Measurements from ENCODE around the gene REST. TPM values are rescaled to one million over a fixed set of nuclear protein-coding genes. Genes with fewer than 3 reads are reported as not detected.
"Not testable (repeated sequence)": the region's sequence is repeated elsewhere in the genome, so short reads cannot be mapped to it uniquely, and the experiment has no call there.

The REST gene
- total RNA-seq, 1 donor from 2014 or later = 24.1 TPM

GRCh38 chr4:56937262-56937661 is 29.6 kb downstream of the REST start:
- no peak overlapping the region for H3K27ac ChIP-seq (replicated peaks)
- intact Hi-C loops (cut with micrococcal nuclease) = no loop called here
- TF ChIP-seq, protein P1, sequence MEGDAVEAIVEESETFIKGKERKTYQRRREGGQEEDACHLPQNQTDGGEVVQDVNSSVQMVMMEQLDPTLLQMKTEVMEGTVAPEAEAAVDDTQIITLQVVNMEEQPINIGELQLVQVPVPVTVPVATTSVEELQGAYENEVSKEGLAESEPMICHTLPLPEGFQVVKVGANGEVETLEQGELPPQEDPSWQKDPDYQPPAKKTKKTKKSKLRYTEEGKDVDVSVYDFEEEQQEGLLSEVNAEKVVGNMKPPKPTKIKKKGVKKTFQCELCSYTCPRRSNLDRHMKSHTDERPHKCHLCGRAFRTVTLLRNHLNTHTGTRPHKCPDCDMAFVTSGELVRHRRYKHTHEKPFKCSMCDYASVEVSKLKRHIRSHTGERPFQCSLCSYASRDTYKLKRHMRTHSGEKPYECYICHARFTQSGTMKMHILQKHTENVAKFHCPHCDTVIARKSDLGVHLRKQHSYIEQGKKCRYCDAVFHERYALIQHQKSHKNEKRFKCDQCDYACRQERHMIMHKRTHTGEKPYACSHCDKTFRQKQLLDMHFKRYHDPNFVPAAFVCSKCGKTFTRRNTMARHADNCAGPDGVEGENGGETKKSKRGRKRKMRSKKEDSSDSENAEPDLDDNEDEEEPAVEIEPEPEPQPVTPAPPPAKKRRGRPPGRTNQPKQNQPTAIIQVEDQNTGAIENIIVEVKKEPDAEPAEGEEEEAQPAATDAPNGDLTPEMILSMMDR (IDR thresholded peaks at IDR 0.05; ENCODE audit: borderline replicate concordance) = no peak
- no peak overlapping the region for H3K4me3 ChIP-seq
- H3K36me3 ChIP-seq = peaks cover 31% of the 10 kb centered on the region
- H3K27me3 ChIP-seq (ENCODE audit: low read depth) = no peaks in the 10 kb centered on the region
- no peak for DNase-seq
- H3K9me3 ChIP-seq (replicated peaks) = no peaks in the 10 kb centered on the region
- H3K4me1 ChIP-seq = peaks cover 3% of the 10 kb centered on the region

GRCh38 chr4:56939826-56940225 is 32.1 kb downstream of the REST start:
- intact Hi-C loops (cut with micrococcal nuclease) = not testable (repeated sequence)

DNA sequence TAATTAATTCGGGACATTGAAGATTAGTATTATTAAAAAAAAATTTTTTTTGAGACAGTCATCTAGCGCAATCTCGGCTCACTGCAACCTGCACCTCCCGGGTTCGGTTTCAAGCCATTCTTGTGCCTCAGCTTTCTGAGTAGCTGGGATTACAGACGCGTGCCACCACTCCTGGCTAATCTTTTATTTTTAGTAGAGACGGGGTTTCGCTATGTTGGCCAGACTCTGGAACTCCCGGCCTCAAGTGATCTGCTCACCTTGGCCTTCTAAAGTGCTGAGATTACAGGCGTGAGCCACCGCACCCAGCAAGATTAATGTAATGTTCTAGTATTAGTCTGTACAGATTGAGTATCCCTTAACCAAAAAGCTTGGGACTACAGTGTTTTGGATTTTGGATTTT is 32.7 kb downstream of the REST start:
- DNase-seq = no peak
- intact Hi-C loops (cut with micrococcal nuclease) = no loop called here
- Histone ChIP-seq H3K9me3 (replicated peaks) (no peaks in the 10 kb centered on the region), H3K36me3 (peaks cover 31% of the 10 kb centered on the region), H3K4me3 (no peak overlapping the region), H3K4me1 (peaks cover 3% of the 10 kb centered on the region), H3K27me3 (ENCODE audit: low read depth) (no peaks in the 10 kb centered on the region), H3K27ac (replicated peaks) (no peak overlapping the region)
- TF ChIP-seq, protein P1 (IDR thresholded peaks at IDR 0.05; ENCODE audit: borderline replicate concordance) = no peak

More at GRCh38 chr4:56939826-56940225, 32.1 kb downstream of the REST start:
- peaks cover 31% of the 10 kb centered on the region for H3K36me3 ChIP-seq
- H3K27ac ChIP-seq (replicated peaks); H3K4me3 ChIP-seq; H3K4me1 ChIP-seq; H3K27me3 ChIP-seq (ENCODE audit: low read depth); H3K9me3 ChIP-seq (replicated peaks); DNase-seq: not testable (repeated sequence)

DNA sequence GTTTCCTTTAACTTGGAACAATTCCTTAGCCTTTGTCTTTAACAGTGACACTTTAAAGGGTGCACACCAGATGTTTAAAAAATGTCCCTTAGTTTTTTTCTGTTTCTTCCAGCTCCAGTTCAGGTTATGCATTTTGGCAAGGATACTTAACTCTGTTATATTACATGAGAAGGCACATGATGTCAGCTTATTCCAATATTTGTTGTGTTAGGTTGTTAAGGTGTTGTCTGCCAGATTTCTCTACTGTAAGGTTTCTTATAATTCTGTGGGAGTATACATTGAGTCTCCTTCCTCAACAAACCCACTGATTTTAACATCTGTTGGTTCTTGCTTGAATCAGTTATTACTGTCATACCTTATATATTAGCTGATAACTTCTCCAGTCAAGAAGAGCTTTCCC is 33.3 kb downstream of the REST start:
- no peaks in the 10 kb centered on the region for H3K27me3 ChIP-seq (ENCODE audit: low read depth)
- no peak overlapping the region for H3K4me3 ChIP-seq
- intact Hi-C loops (cut with micrococcal nuclease) = no loop called here
- DNase-seq = no peak
- TF ChIP-seq, protein P1 (IDR thresholded peaks at IDR 0.05; ENCODE audit: borderline replicate concordance) = no peak
- peaks cover 31% of the 10 kb centered on the region for H3K36me3 ChIP-seq
- no peaks in the 10 kb centered on the region for H3K9me3 ChIP-seq (replicated peaks)
- no peak overlapping the region for H3K27ac ChIP-seq (replicated peaks)
- H3K4me1 ChIP-seq = peaks cover 3% of the 10 kb centered on the region

GRCh38 chr4:56941403-56941802 is 33.7 kb downstream of the REST start:
- intact Hi-C loops (cut with micrococcal nuclease) = no loop called here
- Histone ChIP-seq H3K4me1 (peaks cover 3% of the 10 kb centered on the region), H3K27me3 (ENCODE audit: low read depth) (no peaks in the 10 kb centered on the region), H3K4me3 (no peak overlapping the region), H3K36me3 (peaks cover 31% of the 10 kb centered on the region), H3K9me3 (replicated peaks) (no peaks in the 10 kb centered on the region), H3K27ac (replicated peaks) (no peak overlapping the region)
- TF ChIP-seq, protein P1 (IDR thresholded peaks at IDR 0.05; ENCODE audit: borderline replicate concordance) = no peak
- DNase-seq = no peak

DNA sequence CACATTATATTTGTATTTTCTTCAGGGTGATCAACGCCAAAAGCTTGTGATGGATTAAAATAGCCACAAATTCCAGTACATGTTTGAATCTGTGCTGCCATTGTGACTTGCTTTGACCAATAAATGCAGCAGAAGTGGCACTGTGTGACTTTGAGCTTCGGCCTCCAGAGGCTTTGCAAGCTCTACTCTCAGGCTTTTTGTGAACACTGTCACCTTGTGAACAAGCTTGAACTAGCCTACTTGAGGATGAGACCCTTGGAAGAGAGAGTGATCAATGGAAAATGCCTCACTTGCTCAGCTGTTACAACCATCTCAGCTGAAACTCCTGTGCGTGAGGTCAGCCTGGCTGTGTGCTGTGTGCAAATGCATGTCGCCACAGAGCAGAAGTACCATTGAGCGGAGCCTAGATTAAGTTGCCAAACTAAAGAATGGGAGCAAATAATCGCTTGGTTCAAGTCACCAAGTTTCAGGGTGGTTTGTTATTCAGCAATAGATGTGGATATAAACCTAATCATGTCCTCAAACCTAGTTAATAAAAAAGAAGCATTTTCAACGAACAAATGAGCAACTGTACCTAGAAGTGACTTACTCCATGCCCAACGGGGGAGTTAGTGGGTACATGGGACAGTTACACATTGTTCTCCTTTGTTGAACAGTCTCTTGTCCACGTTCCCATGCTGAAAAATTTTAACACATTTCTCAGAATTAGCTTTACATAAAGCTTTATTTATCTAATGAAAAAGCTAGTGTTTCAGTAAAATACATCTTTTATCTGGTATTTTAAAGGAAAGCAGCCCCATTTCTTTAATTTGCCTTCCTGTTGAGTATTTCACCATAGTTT is 46.2 kb downstream of the REST start:
- H3K4me3 ChIP-seq = no peak overlapping the region
- no peaks in the 10 kb centered on the region for H3K9me3 ChIP-seq (replicated peaks)
- H3K27ac ChIP-seq (replicated peaks) = no peak overlapping the region
- H3K27me3 ChIP-seq (ENCODE audit: low read depth) = no peaks in the 10 kb centered on the region
- no peaks in the 10 kb centered on the region for H3K36me3 ChIP-seq
- intact Hi-C loops (cut with micrococcal nuclease) = no loop called here
- no peak for DNase-seq
- TF ChIP-seq, protein P1 (IDR thresholded peaks at IDR 0.05; ENCODE audit: borderline replicate concordance) = no peak
- peaks cover 6% of the 10 kb centered on the region for H3K4me1 ChIP-seq

All from left ventricle myocardium inferior (tissue), 1 donor.